GM19328 (cell line): ENCODE measurements around the gene KLHL14.
"Not testable (repeated sequence)": the region's sequence is repeated elsewhere in the genome, so short reads cannot be mapped to it uniquely, and the experiment has no call there.

ENCODE experiments used
- ATAC-seq: cut with Tn5 transposase; IDR thresholded peaks from one replicate; pipeline ENCODE4 v1.9.1; 2021; ENCODE audit warnings: mild to moderate bottlenecking, moderate library complexity; ENCODE audit not compliant: unreplicated experiment

Gene KLHL14

GRCh38 chr18:32661486-32662299 is 111.1 kb downstream of the KLHL14 start:
- no peak for ATAC-seq

DNA sequence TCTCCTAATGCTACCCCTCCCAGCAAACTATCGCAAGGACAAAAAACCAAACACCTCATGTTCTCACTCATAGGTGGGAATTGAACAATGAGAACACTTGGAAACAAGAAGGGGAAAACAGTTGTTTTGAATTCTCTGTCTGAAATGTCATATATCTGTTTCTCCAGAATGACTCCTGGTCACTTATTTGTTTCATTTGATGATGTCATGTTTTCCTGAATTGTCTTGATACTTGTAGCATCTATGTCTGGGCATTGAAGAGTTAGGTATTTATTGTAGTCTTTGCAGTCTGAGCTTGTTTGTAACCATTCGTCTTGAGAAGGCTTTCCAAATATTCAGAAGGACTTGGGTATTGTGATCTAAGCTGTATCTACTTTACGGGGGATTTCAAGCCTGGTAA is 118.3 kb downstream of the KLHL14 start:
- not testable (repeated sequence) for ATAC-seq

GRCh38 chr18:32637659-32638058 is 135.2 kb downstream of the KLHL14 start:
- ATAC-seq = not testable (repeated sequence)

GRCh38 chr18:32637226-32637625 is 135.6 kb downstream of the KLHL14 start:
- ATAC-seq = no peak

GRCh38 chr18:32634876-32635431 is 137.9 kb downstream of the KLHL14 start:
- ATAC-seq = no peak

GRCh38 chr18:32629981-32630700 is 142.7 kb downstream of the KLHL14 start:
- ATAC-seq = no peak

GRCh38 chr18:32629292-32629691 is 143.5 kb downstream of the KLHL14 start:
- ATAC-seq = no peak

DNA sequence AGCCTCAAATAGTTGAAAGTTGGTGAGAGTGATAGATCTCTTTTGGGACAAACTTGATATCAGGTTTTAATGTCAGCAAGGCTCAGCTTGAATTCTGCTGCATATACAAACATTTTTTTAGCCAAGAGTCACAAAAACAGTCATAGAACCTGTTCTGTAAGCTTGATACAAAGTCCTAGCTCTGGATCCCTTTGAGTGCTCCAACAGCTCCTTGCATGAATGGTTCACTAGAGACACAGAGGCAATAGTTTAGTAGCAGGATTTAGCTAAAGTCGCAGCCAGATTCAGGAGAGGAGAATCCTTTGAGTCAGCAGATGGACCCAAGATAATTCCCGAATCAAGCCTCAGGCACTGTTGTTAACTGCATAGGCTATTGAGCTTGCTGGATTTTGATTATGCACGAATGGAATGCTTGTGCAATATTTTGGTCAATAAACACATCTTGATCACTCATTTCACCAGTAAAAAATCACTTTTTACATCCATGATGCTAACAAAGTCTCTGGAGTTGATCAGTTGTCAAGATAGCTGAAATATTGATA is 148.6 kb downstream of the KLHL14 start:
- ATAC-seq = no peak

DNA sequence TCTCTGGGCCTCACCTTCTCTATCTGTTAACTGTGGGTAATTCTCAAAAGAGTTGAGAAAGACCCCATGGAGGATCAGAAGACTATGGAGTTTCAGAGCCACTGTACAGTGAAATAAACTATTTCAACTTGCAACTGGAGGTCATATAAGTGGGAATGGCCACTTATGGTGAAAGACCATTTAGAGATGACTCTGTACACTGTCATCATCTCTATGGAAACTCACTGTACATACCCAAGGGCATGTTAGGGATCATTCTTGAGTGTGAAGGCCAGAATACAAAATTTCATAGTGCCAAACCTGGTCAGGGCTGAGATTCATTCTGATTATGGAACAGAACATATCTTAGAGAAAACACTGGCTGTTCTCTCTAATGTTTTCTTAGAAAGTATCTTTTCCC is 149.3 kb downstream of the KLHL14 start:
- no peak for ATAC-seq
